Stomach (tissue), 4 donors: Measurements from ENCODE around the gene COL9A3.

Experiments
- POLR2A ChIP-seq, 4 donors: fragments of 450-650 bp; IDR thresholded peaks; one replicate each; pipeline ENCODE4 v1.6.1; 2016; ENCODE audit warnings: antibody characterized with exemption in 4 of 4, control low read depth in 2 of 4, mild to moderate bottlenecking in 1 of 4, moderate library complexity in 1 of 4
- POLR2AphosphoS5 ChIP-seq, 3 donors: sonication (generic); formaldehyde crosslinking; IDR thresholded peaks; one replicate each; pipeline ENCODE4 v1.6.1; 2016; ENCODE audit warnings: antibody characterized with exemption in 3 of 3
- TF ChIP-seq, protein P1 (sequence below), 7 experiments: fragments of 450-650 bp in 4 of 7; fragments of 200-600 bp in 3 of 7; sonication (generic) in 3 of 7; IDR thresholded peaks; one replicate each; pipeline ENCODE4 v1.5.1; 2016 to 2019; ENCODE audit warnings: antibody characterized with exemption in 7 of 7, control low read depth in 2 of 7, mild to moderate bottlenecking in 1 of 7

DNA sequence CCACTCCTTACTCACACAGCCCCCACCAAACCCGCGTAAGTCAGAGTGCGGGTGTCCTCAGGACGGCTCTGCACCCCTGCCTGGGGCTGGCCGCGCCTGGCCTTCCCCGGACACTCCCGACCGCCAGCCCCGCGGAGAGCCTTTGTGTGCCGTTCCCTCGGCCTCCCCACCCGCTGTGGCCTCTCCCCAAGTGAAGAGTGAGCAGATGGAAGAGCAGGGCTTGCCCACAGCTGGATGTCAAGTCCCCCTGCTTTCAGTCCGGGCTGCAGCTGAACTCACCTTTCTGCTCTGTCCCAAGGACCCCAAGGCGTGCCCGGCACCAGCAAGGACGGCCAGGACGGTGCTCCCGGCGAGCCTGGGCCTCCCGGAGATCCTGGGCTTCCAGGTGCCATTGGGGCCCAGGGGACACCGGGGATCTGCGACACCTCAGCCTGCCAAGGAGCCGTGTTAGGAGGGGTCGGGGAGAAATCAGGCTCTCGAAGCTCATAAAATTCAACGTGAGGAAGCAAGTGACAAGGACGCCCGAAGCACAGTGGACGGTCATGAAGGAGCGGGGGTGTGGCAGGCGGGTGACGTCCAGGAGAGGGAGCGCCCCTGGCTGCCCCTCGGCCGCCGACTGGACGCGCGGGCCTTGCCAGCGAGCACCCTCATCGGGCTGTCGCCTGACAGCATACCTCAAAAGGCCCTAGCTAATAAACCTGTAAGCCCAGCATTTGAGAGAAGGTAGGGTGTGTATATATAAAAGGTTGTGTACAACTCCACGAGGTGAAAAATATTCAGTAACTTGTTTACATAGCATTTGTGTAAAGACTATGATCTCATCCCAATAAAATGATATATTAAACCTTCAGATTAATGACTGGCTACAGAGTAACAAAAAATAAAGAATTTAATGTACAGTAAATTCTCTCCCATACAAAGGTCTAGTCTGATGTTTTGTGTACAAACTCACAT, 23.7 kb downstream of the COL9A3 start:
- TF ChIP-seq, protein P1, sequence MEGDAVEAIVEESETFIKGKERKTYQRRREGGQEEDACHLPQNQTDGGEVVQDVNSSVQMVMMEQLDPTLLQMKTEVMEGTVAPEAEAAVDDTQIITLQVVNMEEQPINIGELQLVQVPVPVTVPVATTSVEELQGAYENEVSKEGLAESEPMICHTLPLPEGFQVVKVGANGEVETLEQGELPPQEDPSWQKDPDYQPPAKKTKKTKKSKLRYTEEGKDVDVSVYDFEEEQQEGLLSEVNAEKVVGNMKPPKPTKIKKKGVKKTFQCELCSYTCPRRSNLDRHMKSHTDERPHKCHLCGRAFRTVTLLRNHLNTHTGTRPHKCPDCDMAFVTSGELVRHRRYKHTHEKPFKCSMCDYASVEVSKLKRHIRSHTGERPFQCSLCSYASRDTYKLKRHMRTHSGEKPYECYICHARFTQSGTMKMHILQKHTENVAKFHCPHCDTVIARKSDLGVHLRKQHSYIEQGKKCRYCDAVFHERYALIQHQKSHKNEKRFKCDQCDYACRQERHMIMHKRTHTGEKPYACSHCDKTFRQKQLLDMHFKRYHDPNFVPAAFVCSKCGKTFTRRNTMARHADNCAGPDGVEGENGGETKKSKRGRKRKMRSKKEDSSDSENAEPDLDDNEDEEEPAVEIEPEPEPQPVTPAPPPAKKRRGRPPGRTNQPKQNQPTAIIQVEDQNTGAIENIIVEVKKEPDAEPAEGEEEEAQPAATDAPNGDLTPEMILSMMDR (IDR thresholded peaks at IDR 0.05), result no peak
- no peak for TF ChIP-seq POLR2AphosphoS5 (IDR thresholded peaks at IDR 0.05)
- TF ChIP-seq POLR2A (IDR thresholded peaks at IDR 0.05), result no peak
